Activated CD4-positive, alpha-beta T cell treated with anti-CD3 and anti-CD28 coated beads, Interleukin-10, Interleukin-2, amounts not matched to agents 100 ng/mL and 50 ng/mL, durations not matched to agents 16 hours and 8 hours (primary cell): ENCODE data around the gene TMEM98.
"Not testable (repeated sequence)": the region's sequence is repeated elsewhere in the genome, so short reads cannot be mapped to it uniquely, and the experiment has no call there.

Source experiments
- DNase-seq: peaks from one replicate; pipeline ENCODE4 v3.0.0-alpha.2; 2020

Gene TMEM98

DNA sequence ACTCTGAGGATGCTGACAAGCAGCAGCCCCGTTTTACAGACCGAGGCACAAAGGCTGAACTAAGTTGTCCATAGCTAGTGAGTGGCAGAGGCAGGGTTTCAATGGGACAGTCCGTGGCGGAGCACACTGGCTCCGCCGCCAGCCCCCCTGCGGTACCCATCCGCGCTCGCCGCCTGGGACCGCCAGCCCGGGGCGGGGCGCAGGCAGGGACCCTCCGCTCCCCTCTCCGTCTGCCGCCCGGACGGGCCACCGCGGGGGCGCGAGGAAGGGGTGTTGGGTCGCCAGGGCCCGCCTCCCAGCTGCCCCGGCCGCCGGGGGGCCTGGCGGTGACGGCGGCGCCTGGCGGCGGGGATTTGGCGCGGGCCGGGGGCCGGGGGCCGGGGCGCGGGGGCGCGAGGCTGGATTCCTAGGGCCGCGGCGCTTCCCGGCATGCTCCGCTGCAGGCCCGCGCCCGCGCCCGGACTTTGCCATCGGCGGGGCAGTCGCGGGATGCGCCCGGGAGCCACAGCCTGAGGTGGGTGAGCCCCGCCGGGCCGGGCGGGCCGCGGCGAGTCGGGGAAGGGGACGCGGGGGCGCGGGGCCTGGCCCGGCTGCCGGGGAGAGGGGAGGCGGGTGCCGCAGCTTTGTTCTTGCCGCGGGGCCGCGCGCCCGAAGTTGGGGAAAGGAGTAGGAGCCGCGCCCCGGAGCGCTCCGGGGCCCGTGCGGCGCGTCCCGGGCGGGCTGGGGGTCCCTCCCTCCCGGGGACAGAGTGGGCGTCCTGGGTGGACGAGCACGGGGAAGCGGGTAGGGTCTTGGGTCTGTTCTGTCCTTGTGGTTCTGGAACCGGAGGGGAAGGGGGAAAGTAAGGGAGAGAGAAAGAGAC is at the start of gene TMEM98:
Gene TMEM98 (plus strand): TSS at position 430 of the 862 bp plus-strand sequence. CDS start 3,376 bp downstream, outside the sequence.
- no peak for DNase-seq

DNA sequence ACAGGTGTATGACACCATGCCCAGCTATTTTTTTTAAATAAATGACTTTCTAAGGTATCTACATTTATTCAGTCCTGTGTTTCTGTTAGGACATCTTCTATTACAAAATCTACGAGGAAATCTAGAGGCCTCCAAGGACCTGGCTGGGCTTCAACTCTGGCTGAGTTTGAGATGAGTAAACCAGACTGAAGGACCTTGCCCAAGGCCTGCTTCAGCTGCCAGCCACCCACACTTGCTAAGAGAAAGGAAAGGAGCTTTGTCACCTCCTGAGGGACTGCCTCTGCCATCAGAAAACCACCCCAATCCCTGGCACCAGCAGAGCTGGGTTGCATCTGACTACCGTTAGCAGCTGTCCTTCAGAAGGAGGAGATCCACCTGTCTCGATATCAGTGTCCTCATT is 49.7 kb upstream of the TMEM98 start:
- no peak for DNase-seq

DNA sequence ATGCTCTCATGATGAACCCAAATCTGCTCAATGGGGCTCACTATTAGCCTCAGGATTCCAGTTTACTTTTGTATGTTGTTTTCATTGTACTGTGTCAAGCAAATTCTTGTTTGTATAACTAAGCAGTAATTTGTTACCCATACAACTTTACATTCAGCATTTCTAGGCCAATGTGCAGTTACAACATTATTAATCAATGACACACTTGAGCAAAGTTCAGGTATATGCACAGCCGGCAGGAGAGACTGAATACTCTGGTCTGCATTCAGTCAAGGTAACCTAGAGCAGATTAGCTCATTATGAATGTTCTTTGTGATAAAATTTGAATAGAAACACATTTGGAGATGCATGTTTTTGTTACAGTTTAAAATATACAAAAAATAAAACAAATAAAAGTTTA is 48.8 kb upstream of the TMEM98 start:
- no peak for DNase-seq

GRCh38 chr17:32880671-32881453 is 47.1 kb upstream of the TMEM98 start:
- DNase-seq = no peak

DNA sequence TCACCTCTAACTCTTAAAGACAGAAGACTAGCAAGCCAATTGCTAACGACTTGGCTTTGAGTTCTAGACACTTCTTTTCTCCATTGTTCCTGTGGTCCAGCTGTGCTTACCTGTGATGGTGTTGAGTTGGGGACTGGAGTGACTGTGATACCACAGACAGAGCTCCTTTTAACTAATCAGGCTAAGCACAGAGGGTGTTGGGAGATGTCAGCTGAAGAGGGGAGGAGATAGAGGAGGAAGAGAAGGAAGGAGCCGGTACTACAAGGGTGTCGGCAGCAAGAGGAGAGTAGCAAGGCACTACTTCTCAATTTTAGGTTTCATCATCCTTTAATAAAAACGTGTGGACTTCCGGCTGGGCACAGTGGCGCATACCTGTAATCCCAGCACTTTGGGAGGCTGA is 45.9 kb upstream of the TMEM98 start:
- DNase-seq = no peak

GRCh38 chr17:32882734-32883133 is 45.2 kb upstream of the TMEM98 start:
- DNase-seq = peak; percentile 37

- DNase-seq = not testable (repeated sequence)
These were observed 41.0 kb upstream of the TMEM98 start for GRCh38 chr17:32886951-32887350.

- DNase-seq = not testable (repeated sequence)
These were observed 40.5 kb upstream of the TMEM98 start for GRCh38 chr17:32887410-32887809.

DNA sequence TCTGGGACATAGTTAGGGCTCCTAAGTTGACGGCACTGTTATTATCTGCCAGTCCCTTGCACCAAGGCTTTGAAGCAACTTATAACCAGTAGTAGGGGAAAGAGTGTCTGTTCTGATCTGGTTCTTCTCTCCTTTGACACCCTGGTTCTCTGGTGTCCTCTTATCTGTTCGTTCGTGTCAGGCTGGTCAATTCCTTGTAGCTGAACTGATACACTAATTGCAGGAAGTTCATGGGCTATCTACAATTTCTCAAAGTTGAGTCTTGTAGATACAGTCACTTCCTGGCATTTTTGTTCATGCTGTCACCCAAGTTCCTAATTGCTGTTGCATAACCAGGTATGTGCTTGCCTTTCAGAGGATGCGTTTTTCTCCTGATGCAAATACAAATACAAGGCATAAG is 33.7 kb upstream of the TMEM98 start:
- no peak for DNase-seq

- no peak for DNase-seq
These were observed 31.2 kb upstream of the TMEM98 start for GRCh38 chr17:32896647-32897258.

- no peak for DNase-seq
These were observed 28.5 kb upstream of the TMEM98 start for GRCh38 chr17:32899236-32900013.

DNA sequence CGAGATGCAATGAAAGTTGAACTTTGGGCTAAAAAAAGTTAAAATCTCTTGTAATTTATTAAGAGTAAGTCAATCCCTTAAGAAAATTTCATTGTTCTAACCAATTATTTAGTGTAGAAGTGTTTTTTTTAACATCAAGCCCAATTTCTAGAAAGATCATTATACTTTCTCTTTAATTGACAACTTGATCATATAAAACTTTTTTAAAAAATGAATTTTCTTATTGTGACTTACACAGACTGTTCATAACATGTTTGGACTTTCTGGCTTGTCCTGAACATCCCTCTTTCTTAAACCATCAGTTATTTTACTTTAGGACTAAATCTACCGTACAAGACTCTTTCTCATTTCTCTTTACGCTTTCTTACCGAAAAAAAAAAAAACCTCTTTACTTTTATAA is 26.2 kb upstream of the TMEM98 start:
- no peak for DNase-seq

DNA sequence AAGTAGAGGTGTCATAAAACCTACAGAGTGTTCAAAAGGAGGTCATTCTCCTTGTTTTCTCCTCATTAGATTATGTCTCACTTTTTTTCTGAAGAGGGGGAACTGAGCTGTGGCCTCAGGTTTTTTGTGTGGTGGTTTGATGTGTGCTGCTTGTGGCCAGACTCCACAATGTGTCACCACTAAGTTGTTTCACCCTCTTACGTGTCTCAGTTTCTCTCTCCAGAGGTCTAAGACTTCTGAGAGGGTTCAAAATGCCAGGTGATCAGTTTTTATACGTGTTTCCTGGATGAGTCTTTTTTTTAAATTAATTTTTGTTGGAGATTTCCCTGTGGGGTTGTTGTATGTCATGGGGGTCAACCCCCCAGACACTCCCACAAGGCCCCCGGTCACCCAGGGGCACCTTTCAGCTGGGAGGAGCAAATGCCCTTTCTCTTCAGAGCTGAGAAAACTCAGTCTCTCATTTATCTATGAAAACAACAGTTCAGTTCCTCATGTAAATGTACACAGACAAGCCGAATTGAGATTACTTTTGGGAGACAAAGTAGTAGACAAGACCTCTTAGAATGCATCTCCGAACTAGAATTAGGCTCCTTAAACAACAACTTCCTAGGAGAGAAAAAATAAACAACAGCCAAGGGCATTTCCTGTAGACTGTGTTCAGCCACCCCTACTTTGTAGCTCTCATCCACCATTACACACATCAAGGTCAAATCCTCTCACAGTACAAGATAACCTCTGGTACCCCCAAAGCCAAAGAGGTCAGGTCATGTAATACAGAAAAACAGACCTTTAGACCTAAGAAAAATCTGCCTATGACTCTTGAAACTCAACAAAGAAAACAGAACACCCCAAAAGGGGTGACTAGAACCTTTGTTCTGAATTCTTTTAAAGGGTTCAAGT is 23.9 kb upstream of the TMEM98 start:
- DNase-seq = peak; percentile 40

- DNase-seq = no peak
These were observed 23.1 kb upstream of the TMEM98 start for GRCh38 chr17:32904891-32905290.

- no peak for DNase-seq
These were observed 20.4 kb upstream of the TMEM98 start for GRCh38 chr17:32907583-32907982.

- peak; percentile 73 for DNase-seq
These were observed 18.1 kb upstream of the TMEM98 start for GRCh38 chr17:32909787-32910369.

- no peak for DNase-seq
These were observed 17.2 kb upstream of the TMEM98 start for GRCh38 chr17:32910769-32911168.

DNA sequence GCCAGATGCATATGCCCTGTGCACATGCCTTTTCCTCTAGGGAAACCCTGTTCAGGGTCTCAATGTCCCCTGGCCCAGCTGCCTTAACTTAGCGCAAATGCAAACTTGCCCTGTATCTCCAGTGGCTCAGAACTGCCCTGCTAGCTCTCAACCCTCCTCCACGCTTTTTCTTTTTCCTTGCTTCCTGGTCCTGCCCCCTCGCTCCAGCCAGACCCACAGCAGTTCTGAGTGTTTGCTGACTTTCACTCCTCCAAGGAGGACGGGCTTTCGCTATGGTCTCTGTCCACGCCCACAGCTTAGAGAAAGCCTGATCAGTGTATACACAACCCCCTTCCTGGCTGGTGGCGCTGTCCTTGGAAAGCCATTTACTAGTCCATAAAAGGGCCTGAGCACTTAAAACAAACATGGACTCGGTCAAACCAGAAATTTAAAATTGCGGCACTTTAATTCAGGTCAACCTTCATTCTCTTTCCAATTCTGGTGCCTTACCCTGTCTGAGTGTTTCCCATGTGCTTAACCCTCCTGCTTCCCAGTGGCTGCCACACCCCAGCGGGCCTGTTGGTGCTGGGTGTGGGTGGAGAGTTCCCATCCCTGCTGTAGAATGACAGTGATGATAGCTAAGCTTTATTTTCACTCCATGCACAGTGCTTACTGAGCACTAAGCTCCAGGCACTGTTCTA is 15.6 kb upstream of the TMEM98 start:
- no peak for DNase-seq

DNA sequence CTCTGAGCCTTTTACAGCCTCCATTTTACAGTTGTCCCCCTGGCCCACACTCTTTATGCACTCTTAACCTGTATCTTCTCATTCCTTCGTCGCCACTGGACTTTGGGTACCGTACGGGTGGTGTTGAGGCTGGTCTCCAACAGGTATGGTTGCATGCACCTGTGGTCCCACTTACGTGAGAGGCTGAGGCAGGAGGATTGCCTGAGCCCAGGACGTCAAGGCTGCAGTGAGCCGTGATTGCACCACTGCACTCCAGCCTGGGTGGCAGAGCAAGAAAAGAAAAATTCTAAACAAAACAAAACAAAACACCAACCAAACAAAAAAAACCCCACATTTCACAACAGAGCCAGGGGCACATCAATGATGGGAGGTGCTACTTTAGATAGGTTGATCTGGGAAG is 14.4 kb upstream of the TMEM98 start:
- DNase-seq = no peak

GRCh38 chr17:32914181-32914580 is 13.8 kb upstream of the TMEM98 start:
- DNase-seq = peak; percentile 86

DNA sequence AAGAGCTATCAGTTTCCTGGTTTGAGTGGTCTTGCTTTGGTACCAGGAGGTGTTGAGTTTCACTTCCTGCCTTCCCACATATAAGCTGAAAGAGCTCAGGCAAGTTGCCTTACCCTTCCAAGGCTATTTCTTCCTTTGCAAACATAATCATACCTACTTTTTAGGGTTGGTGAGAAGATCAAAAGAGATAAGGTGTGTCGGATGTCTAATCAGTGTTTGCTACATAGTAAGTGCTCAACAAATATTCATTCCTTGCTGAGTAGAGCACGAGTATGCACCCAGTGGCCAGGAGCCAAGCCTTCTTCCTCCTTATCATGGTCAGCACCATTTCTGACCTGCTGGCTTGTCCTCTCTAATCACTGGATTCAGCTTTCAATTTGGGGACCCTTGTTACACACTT is 12.7 kb upstream of the TMEM98 start:
- peak; percentile 58 for DNase-seq
